Thyroid gland (tissue), 4 donors: ENCODE results near the gene CDC42BPG. TPM values are rescaled to one million over a fixed set of nuclear protein-coding genes. Genes with fewer than 3 reads are reported as not detected.

ENCODE experiments used
- DNase-seq, 2 donors: peaks; one replicate each; pipeline ENCODE4 v3.0.0-alpha.2; 2019
- H3K27ac ChIP-seq, 3 donors: fragments of 200-600 bp; sonication (generic); 1 replicate in 2 of 3; 2 replicates in 1 of 3; pipeline ENCODE4 v1.5.1; 2016 to 2019; ENCODE audit warnings: mild to moderate bottlenecking in 1 of 3, moderate library complexity in 1 of 3
- H3K27me3 ChIP-seq: fragments of 200-600 bp; sonication (generic); one replicate; pipeline ENCODE4 v1.5.1; 2019
- H3K36me3 ChIP-seq, 2 donors: fragments of 200-600 bp; sonication (generic); one replicate each; pipeline ENCODE4 v1.5.1; 2016 to 2019
- H3K4me1 ChIP-seq, 2 donors: fragments of 200-600 bp; sonication (generic); one replicate each; pipeline ENCODE4 v1.5.1; 2017 to 2019
- H3K4me3 ChIP-seq, 3 donors: fragments of 200-600 bp; sonication (generic); replicated peaks in 1 of 3; 1 replicate in 2 of 3; 2 replicates in 1 of 3; pipeline ENCODE4 v1.5.1; 2016; ENCODE audit warnings: mild to moderate bottlenecking in 1 of 3
- H3K9me3 ChIP-seq: fragments of 200-600 bp; sonication (generic); one replicate; pipeline ENCODE4 v1.5.1; 2017
- CTCF ChIP-seq, 6 experiments: fragments of 200-600 bp in 3 of 6; fragments of 450-650 bp in 3 of 6; sonication (generic) in 3 of 6; IDR thresholded peaks; one replicate each; pipeline ENCODE4 v1.5.1; 2016 to 2019; ENCODE audit warnings: antibody characterized with exemption in 6 of 6, mild to moderate bottlenecking in 2 of 6, inconsistent platforms in 1 of 6, moderate library complexity in 1 of 6
- POLR2A ChIP-seq, 2 donors: fragments of 450-650 bp; IDR thresholded peaks; one replicate each; pipeline ENCODE4 v1.6.1; 2017; ENCODE audit warnings: antibody characterized with exemption in 2 of 2, mild to moderate bottlenecking in 2 of 2, moderate library complexity in 1 of 2
- WGBS, 2 donors: methylation state at CpG; one replicate each; pipeline ENCODE4 v1.1.5; 2017; 5-methylcytosine and 5-hydroxymethylcytosine counted together
- intact Hi-C: fragments of 100-400 bp; cut with DNase I; formaldehyde crosslinking; loops from one replicate; pipeline ENCODE4 v1.15.1; 2023
- total RNA-seq, 4 donors: library from RNA; depleted of rRNA; stranded (reverse); fragments of >200 nt; gene quantifications; one replicate each; pipeline ENCODE4 v1.2.3, GENCODE V29; 2016

The CDC42BPG gene
- total RNA-seq, 4 donors from 2014 or later: 7.8 to 13.9 (median 10.2) TPM

DNA sequence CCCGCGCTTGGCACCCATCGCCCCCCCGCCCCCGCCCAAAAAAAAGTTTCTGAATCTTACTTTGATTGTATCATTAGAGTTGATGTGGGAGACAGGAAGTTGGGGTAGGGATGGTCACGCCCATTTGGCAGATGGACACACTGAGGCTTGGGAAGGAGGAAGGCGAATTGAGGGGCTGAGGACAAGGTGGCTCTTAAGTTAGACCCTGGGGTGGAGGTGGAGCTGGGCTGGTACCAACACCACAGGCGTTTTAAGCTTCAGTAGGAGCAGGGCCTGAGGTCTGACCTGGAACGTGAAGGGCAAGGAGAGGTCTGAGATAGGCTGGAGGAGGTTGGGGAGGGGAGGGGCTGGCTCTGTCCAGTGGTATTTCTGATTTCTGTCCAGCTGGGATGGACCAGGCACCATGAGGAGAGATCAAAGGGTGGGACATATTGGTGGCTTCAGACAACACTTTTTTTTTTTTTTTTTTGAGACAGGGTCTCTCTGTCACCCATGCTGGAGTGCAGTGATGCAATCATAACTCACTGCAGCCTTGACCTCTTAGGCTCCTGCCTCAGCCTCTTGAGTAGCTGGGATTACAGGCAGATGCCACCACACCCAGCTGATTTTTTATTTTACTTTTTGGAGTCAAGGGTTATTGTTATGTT lies 799 bp upstream of the CDC42BPG start:
- intact Hi-C loops: loop anchor here (10.0 kb wide), 1 partner anchor 180 kb away; the partner anchor contains the start of gene SNX15
- Histone ChIP-seq H3K4me3 (peak overlapping the region in 2 of 3 donors; percentile 23 to 69), H3K27ac (peak overlapping the region in 1 of 3 donors; percentile 61), H3K36me3 (no peaks in the 10 kb centered on the region), H3K27me3 (no peaks in the 10 kb centered on the region), H3K9me3 (no peaks in the 10 kb centered on the region), H3K4me1 (peaks cover 16 to 21% of the 10 kb centered on the region in 2 donors)
- no peak for TF ChIP-seq POLR2A (IDR thresholded peaks at IDR 0.05)
- no peak for TF ChIP-seq CTCF (IDR thresholded peaks at IDR 0.05)
- no peak for DNase-seq
- WGBS, 2 donors: 19 to 23% methylated on average over 9 of the region's 9 CpGs

- Histone ChIP-seq H3K4me1 (peaks cover 16 to 21% of the 10 kb centered on the region in 2 donors), H3K4me3 (peak overlapping the region; percentile 24 to 69 (median 33)), H3K9me3 (no peaks in the 10 kb centered on the region), H3K27me3 (no peaks in the 10 kb centered on the region), H3K27ac (peak overlapping the region in 1 of 3 donors; percentile 27), H3K36me3 (peaks cover under 1 to 7% of the 10 kb centered on the region in 2 donors)
- no peak for DNase-seq
- intact Hi-C loops: loop anchor here (10.0 kb wide), 1 partner anchor 181 kb away; the partner anchor contains the start of gene SNX15
- TF ChIP-seq CTCF (IDR thresholded peaks at IDR 0.05): no peak
- TF ChIP-seq POLR2A (IDR thresholded peaks at IDR 0.05): no peak
- 32 to 37% methylated on average over 22 to 26 of the region's 27 CpGs for whole genome bisulfite sequencing, 2 donors
Observed at GRCh38 chr11:64843686-64844329, 645 bp downstream of the CDC42BPG start.

- peaks cover 16 to 21% of the 10 kb centered on the region in 2 donors for H3K4me1 ChIP-seq
- peak overlapping the region in 1 of 3 donors; percentile 27 for H3K27ac ChIP-seq
- H3K27me3 ChIP-seq: no peaks in the 10 kb centered on the region
- TF ChIP-seq CTCF (IDR thresholded peaks at IDR 0.05): no peak
- TF ChIP-seq POLR2A (IDR thresholded peaks at IDR 0.05): no peak
- intact Hi-C loops: loop anchor here (10.0 kb wide), 1 partner anchor 182 kb away; the partner anchor contains the start of gene SNX15
- H3K4me3 ChIP-seq: peak overlapping the region in 2 of 3 donors; percentile 33 to 69
- peak; percentile 58 to 65 for DNase-seq
- H3K9me3 ChIP-seq: no peaks in the 10 kb centered on the region
- peaks cover 7 to 9% of the 10 kb centered on the region in 2 donors for H3K36me3 ChIP-seq
- 65 to 66% methylated on average over 9 to 10 of the region's 19 CpGs for WGBS, 2 donors
Observed at GRCh38 chr11:64842851-64843685, 1.4 kb downstream of the CDC42BPG start.

DNA sequence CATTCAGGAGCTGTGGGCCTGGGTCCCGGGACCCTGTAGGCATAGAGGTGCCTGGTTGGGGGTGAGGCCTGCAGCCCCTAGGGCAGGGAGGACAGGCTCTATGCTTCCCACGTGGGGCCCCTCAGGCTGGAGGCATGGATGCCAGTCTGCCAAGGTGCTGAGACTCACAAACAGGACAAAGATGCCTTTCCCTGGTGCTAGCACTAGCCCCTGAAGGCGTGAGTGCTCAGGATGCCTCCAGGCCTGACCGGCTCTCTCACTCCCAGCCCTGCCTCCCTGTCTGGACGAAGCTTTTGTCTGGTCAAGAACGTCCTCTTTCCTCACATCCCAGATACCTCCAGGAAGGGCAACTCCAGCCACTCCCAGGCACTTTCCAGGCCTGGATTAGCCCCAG lies 2.1 kb downstream of the CDC42BPG start:
- no peak for TF ChIP-seq CTCF (IDR thresholded peaks at IDR 0.05)
- TF ChIP-seq POLR2A (IDR thresholded peaks at IDR 0.05): no peak
- H3K27ac ChIP-seq: peak overlapping the region in 1 of 3 donors; percentile 27
- H3K4me1 ChIP-seq: peaks cover 16 to 21% of the 10 kb centered on the region in 2 donors
- no peaks in the 10 kb centered on the region for H3K27me3 ChIP-seq
- DNase-seq: peak; percentile 23 to 32
- WGBS, 2 donors: 45 to 57% methylated on average over 5 to 6 of the region's 6 CpGs
- no peak overlapping the region for H3K4me3 ChIP-seq
- intact Hi-C loops: loop anchor here (10.0 kb wide), 1 partner anchor 182 kb away; the partner anchor contains the start of gene SNX15
- peaks cover 7 to 11% of the 10 kb centered on the region in 2 donors for H3K36me3 ChIP-seq
- H3K9me3 ChIP-seq: no peaks in the 10 kb centered on the region
